ENCODE data around the gene CRHR1. TPM values are rescaled to one million over a fixed set of nuclear protein-coding genes. Genes with fewer than 3 reads are reported as not detected.

Gene CRHR1
- not detected in 2 replicates for total RNA-seq

GRCh38 chr17:45784293-45784740 lies at the start of gene CRHR1:
Gene CRHR1, plus strand, starts transcription at chr17:45784320. Its CDS starts 225 bp downstream, at chr17:45784545.

DNA sequence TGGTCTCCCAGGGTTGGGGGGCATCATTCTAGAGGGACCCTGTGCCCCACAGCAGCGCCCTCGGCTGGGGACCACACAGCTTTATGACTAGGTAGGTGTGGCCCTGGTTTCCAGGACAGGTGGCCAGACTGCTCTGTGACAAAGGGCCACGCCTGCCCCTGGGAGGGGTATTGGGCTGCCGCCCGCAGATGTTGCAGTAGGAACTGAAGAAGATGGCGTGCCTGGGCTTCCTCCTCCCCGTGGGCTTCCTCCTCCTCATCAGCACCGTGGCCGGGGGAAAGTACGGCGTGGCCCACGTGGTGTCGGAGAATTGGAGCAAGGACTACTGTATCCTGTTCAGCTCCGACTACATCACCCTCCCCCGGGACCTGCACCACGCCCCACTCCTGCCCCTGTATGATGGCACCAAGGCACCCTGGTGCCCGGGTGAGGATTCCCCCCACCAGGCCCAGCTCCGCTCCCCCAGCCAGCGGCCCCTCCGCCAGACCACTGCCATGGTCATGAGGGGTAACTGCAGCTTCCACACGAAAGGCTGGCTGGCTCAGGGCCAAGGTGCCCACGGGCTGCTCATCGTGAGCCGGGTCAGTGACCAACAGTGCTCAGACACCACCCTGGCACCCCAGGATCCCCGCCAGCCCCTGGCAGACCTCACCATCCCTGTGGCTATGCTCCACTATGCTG lies 60.7 kb downstream of the CRHR1 start, which contains the start of gene SPPL2C:
Gene SPPL2C (plus strand): TSS at position 187 of the 681 bp plus-strand sequence. CDS start 26 bp downstream, at position 213.

Other genes with a start within 250 kb of the CRHR1 start
- gene SPPL2C, start 60.6 kb downstream of the CRHR1 start, total RNA-seq: not detected in 2 replicates
- 0.49 and 0.97 TPM in 2 replicates for gene MAPT, start 110.2 kb downstream of the CRHR1 start, total RNA-seq
- not detected in 2 replicates for gene STH, start 214.9 kb downstream of the CRHR1 start, total RNA-seq

Measured in hair follicle dermal papilla cell (primary cell).